Measurements from ENCODE around the gene TTLL11.
"Not testable (repeated sequence)": the region's sequence is repeated elsewhere in the genome, so short reads cannot be mapped to it uniquely, and the experiment has no call there.

Gene TTLL11

DNA sequence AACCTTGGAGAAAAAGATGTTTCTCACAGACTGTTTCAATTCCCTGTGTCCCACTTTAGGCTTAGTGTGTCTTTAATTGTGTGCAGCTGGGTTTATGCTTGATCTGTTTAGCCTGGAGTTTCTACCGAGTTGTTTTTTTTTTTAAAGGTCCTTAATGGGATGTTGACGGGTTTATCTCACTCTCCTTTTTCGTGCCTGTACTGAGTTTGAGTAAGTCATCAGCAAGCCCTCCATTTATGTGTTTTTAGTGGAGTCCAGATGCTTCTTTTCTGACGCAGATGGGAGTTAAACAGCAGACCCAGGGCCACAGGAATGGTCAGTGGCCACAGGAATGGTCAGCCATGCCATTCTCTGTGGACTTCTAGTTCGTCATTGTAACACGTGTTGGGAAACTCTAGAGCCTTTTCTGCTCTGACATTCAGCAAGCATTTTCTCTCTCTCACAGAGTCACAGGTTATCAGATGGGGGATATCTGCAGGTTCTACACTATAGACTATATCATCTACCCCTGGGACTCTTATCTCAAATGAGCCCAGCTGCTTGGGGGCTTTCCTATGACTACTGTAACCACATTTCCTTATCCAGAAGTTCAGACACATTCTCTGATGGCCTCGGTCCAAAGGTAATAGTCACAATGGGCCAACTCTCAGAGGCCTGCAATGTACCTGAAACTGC lies 190.5 kb downstream of the TTLL11 start:
- DNase-seq (ENCODE audit: low read depth in 2 of 2): no peak

DNA sequence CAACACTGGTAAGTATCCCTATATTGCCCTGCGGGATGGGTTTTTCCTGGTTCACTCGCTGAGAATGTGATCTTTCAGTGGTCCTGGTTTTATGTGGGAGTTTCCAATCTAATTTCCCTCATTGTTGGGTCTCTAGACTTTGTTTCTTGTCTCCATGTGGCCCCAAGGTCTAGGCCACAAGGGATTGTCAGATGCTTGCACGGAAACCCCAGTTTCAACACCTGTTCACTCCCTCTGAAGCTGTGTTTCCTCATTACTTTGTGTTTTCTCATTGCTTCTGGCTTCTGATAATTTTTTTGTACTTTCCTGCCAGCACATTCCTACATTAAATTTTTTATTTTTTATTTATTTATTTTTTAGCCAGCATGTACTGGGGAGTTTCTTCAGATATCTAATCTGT lies 191.5 kb downstream of the TTLL11 start:
- DNase-seq (ENCODE audit: low read depth in 2 of 2): no peak

GRCh38 chr9:121900163-121900562 lies 192.9 kb downstream of the TTLL11 start:
- no peak for DNase-seq (ENCODE audit: low read depth in 2 of 2)

DNA sequence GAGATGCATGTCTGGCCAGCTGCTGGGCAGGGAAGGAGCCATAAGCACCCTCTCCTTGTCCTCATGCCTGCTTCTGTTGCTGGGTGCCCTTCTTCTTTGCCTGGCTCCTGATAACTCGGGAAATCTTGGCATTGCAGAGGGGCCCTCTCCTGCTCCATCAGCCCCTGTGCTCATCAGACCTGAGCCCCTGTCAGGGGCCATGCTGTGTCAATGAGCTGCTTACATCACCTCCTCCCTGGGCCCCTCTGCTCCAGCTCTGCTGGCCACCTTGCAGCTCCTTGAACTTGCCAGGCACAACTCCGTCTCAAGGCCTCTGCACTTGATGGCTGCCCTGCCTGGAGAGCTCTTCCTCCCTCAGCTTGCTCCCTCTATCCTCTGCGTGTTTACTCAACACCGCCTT lies 194.3 kb downstream of the TTLL11 start:
- DNase-seq (ENCODE audit: low read depth in 2 of 2): no peak

- no peak for DNase-seq (ENCODE audit: low read depth in 2 of 2)
These were observed 196.0 kb downstream of the TTLL11 start for GRCh38 chr9:121897140-121897539.

- DNase-seq (ENCODE audit: low read depth in 2 of 2): no peak
These were observed 196.6 kb downstream of the TTLL11 start for GRCh38 chr9:121896545-121896943.

GRCh38 chr9:121895818-121896544 lies 197.1 kb downstream of the TTLL11 start:
- no peak for DNase-seq (ENCODE audit: low read depth in 2 of 2)

GRCh38 chr9:121895358-121895757 lies 197.8 kb downstream of the TTLL11 start:
- no peak for DNase-seq (ENCODE audit: low read depth in 2 of 2)

GRCh38 chr9:121894380-121894779 lies 198.7 kb downstream of the TTLL11 start:
- not testable (repeated sequence) for DNase-seq (ENCODE audit: low read depth in 2 of 2)

DNA sequence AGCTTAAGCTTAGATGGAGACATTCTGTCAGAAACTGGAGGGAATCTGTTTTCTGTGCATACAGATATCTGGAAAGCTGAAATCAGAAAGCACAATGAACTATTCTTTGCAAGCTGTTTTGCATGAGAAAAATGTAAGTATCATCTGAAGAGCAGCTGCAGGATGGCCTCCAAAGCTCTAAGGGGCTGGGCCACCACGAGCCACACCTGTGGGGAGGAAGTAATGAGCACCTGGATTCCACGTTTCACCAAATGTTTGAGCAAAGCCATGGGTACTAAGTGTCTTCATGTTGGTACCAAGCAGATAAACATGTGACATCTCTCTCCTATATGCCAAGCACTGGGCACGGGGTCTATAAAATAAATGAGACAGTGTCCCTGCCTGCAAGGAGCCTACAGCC lies 199.3 kb downstream of the TTLL11 start:
- DNase-seq (ENCODE audit: low read depth in 2 of 2): no peak

GRCh38 chr9:121892706-121893105 lies 200.4 kb downstream of the TTLL11 start:
- no peak for DNase-seq (ENCODE audit: low read depth in 2 of 2)

GRCh38 chr9:121890746-121891145 lies 202.4 kb downstream of the TTLL11 start:
- DNase-seq (ENCODE audit: low read depth in 2 of 2): no peak

- DNase-seq (ENCODE audit: low read depth in 2 of 2): no peak
These were observed 203.0 kb downstream of the TTLL11 start for GRCh38 chr9:121889990-121890563.

DNA sequence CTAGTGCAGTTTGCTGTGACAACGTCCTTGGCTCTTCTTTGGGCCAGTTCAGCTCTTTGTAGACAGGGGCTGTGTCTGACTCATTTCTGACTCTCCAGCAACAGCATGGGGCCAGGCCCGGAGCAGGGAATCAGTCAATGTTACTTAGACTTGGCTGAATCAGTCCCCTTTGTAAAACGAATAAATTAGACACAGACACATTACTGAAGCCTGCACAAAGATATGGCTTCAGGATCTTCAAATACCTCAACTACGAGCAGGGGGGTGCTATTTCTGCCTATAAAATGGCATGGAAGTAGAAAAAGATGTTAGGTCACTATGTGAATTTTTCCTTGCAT lies 204.7 kb downstream of the TTLL11 start:
- DNase-seq (ENCODE audit: low read depth in 2 of 2): no peak

DNA sequence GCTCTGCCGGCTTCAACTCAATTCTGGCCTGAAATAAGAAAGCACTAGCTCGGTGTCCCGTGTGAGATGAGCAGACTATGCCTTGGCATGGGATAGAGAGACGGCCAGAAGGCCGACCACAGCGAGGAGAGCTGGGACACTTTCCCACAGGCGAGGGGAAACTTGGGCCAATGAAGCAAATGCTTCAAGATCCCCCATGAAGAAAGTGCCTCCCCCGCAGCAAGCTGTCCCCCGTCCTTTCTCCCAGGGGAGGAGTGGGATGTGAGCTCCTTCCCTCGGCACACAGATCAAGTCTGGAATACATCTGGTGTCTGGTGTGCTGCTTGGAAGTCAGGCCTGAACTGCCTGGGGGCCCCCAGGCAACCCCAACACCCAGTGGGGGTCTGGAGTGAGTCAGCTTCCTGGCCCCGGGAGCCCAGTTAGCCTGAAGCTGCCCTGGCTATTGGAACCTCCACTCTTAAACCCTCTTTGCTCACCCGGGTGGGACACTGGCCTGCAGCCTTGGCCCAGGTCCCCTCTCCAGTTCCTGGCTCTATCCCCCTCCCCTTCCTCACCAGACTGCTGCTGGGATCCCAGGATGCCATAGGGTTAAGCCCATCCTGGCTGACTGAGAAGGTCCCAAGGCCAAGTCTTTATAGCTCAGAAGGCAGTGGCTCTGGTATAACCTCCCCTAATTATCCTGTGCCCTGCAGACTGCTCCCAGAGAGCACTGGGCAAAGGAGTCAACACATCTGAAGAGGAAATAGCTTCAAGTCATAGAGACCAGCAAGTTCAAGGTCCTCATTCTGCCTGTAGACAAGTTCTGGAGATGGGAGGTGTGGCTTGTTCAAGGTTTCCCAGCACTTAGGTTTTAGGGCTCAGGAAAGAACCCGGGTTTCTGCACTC lies 205.3 kb downstream of the TTLL11 start:
- DNase-seq (ENCODE audit: low read depth in 2 of 2): no peak

DNA sequence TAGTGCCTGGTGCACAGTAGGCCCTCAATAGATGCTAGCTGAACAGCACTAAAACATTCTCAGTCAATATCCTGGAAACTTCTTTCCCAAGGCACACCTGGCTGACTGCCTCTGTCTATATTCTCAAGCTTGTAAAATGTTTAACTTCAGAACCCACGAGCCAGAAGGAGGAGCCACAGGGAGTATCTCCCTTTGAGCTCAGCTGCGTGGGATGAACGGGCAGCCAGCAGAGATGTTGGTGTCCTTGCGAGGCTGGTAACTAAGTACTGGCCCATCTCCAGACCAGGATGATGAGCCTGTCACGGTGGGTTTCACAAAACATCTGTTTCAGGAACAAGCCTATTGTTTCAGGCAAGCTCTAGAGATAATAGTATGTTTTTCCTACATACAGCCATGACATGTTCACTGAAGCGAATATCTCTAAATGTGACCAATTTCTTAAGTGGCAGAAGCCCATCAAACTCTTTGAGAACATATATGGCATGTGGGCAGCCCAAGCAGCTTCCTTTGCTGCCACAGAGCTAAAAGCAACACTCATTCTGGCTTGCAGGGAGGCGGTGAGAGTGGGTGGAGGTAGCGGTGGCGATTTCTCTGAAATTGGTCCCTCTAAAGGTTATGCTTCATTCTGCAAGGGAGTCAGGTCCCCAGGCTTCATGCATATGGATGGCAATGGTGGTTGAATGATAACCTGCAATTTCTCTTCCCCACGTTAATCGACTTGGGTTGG lies 206.2 kb downstream of the TTLL11 start:
- no peak for DNase-seq (ENCODE audit: low read depth in 2 of 2)

DNA sequence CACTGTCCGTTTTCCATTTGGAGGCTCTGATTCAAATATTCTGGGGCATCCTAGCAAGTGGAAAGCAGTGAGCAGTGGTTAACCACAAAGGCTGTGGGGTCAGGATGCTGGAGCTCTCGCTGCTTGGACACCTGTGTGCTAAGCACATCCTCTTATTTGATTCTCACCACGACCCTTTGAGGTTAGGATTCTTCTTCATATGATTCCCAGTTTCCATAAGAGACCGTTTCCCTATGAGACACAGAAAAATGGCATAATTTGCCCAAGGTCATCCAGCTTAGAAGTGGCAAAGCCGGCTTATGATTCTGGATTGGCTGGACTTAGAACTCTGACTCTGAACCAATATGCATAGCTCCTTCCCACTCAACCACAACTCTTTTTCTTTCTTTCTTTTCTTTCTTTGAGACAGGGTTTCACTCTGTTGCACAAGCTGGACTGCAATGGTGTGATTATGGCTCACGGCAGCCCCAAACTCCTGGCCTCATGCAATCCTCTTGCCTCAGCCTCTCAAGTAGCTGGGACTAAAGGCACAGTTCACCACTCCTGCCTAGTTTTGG lies 207.7 kb downstream of the TTLL11 start:
- no peak for DNase-seq (ENCODE audit: low read depth in 2 of 2)

GRCh38 chr9:121884057-121884541 lies 209.0 kb downstream of the TTLL11 start:
- DNase-seq (ENCODE audit: low read depth in 2 of 2): no peak

- DNase-seq (ENCODE audit: low read depth in 2 of 2): no peak
These were observed 209.6 kb downstream of the TTLL11 start for GRCh38 chr9:121883281-121884056.

- no peak for DNase-seq (ENCODE audit: low read depth in 2 of 2)
These were observed 211.1 kb downstream of the TTLL11 start for GRCh38 chr9:121881920-121882500.

All from stimulated activated CD8-positive, alpha-beta memory T cell treated with anti-CD3 and anti-CD28 coated beads, Interleukin-2, amount 100 ng/mL, for 1 hour (primary cell).